ENCODE measurements around the gene CSE1L. TPM values are rescaled to one million over a fixed set of nuclear protein-coding genes. Genes with fewer than 3 reads are reported as not detected.
A peak's percentile ranks its signal among the peaks of the same experiment; 100 is the strongest.

CSE1L gene
- total RNA-seq, 1 donor from 2014 or later, result 111 TPM

GRCh38 chr20:49032455-49032854 lies 13.7 kb upstream of the CSE1L start:
- H3K9me3 Mint-ChIP-seq, result no peaks in the 10 kb centered on the region
- peaks cover 19% of the 10 kb centered on the region for H3K36me3 Mint-ChIP-seq
- no peaks in the 10 kb centered on the region for H3K4me1 Mint-ChIP-seq (ENCODE audit: unreplicated experiment)
- no peak overlapping the region for H3K4me3 Mint-ChIP-seq
- no peak for TF ChIP-seq CTCF (conservative IDR thresholded peaks at IDR 0.05)
- no peak overlapping the region for H3K27ac Mint-ChIP-seq
- no peaks in the 10 kb centered on the region for H3K27me3 Mint-ChIP-seq
- DNase-seq (ENCODE audit: extremely low spot score, unreplicated experiment), result no peak

GRCh38 chr20:49034070-49034732 lies 11.9 kb upstream of the CSE1L start:
- no peaks in the 10 kb centered on the region for H3K9me3 Mint-ChIP-seq
- TF ChIP-seq CTCF (conservative IDR thresholded peaks at IDR 0.05), result no peak
- no peak for DNase-seq (ENCODE audit: extremely low spot score, unreplicated experiment)
- no peak overlapping the region for H3K27ac Mint-ChIP-seq
- H3K4me1 Mint-ChIP-seq (ENCODE audit: unreplicated experiment), result no peaks in the 10 kb centered on the region
- peaks cover 11% of the 10 kb centered on the region for H3K36me3 Mint-ChIP-seq
- no peak overlapping the region for H3K4me3 Mint-ChIP-seq
- no peaks in the 10 kb centered on the region for H3K27me3 Mint-ChIP-seq

- no peaks in the 10 kb centered on the region for H3K4me1 Mint-ChIP-seq (ENCODE audit: unreplicated experiment)
- no peak for DNase-seq (ENCODE audit: extremely low spot score, unreplicated experiment)
- no peak for TF ChIP-seq CTCF (conservative IDR thresholded peaks at IDR 0.05)
- H3K4me3 Mint-ChIP-seq, result no peak overlapping the region
- H3K27ac Mint-ChIP-seq, result no peak overlapping the region
- no peaks in the 10 kb centered on the region for H3K9me3 Mint-ChIP-seq
- H3K27me3 Mint-ChIP-seq, result no peaks in the 10 kb centered on the region
- H3K36me3 Mint-ChIP-seq, result peaks cover 5% of the 10 kb centered on the region
Measured at GRCh38 chr20:49037962-49038387, 8.1 kb upstream of the CSE1L start.

- no peaks in the 10 kb centered on the region for H3K4me1 Mint-ChIP-seq (ENCODE audit: unreplicated experiment)
- no peak for TF ChIP-seq CTCF (conservative IDR thresholded peaks at IDR 0.05)
- H3K36me3 Mint-ChIP-seq, result peaks cover under 1% of the 10 kb centered on the region
- no peak overlapping the region for H3K4me3 Mint-ChIP-seq
- H3K9me3 Mint-ChIP-seq, result no peaks in the 10 kb centered on the region
- H3K27me3 Mint-ChIP-seq, result no peaks in the 10 kb centered on the region
- H3K27ac Mint-ChIP-seq, result no peak overlapping the region
- DNase-seq (ENCODE audit: extremely low spot score, unreplicated experiment), result no peak
Measured at GRCh38 chr20:49039854-49040253, 6.3 kb upstream of the CSE1L start.

GRCh38 chr20:49043000-49043399 lies 3.1 kb upstream of the CSE1L start:
- no peaks in the 10 kb centered on the region for H3K36me3 Mint-ChIP-seq

More at GRCh38 chr20:49043000-49043399, 3.1 kb upstream of the CSE1L start:
- Mint-ChIP-seq H3K27me3 (no peaks in the 10 kb centered on the region), H3K4me1 (ENCODE audit: unreplicated experiment) (peaks cover 12% of the 10 kb centered on the region), H3K9me3 (no peaks in the 10 kb centered on the region), H3K4me3 (no peak overlapping the region), H3K27ac (peak overlapping the region; percentile 73)
- no peak for TF ChIP-seq CTCF (conservative IDR thresholded peaks at IDR 0.05)
- no peak for DNase-seq (ENCODE audit: extremely low spot score, unreplicated experiment)

All from type B pancreatic cell (in vitro differentiated cells).